ENCODE data around the gene TRIM9.

TRIM9 gene

GRCh38 chr14:51022769-51023168 lies 72.1 kb downstream of the TRIM9 start:
- Histone ChIP-seq H3K9me3 (no peaks in the 10 kb centered on the region), H3K36me3 (no peaks in the 10 kb centered on the region), H3K4me3 (ENCODE audit: low read depth in 1 of 2, low read length in 1 of 2) (no peak overlapping the region), H3K27me3 (no peaks in the 10 kb centered on the region), H3K27ac (no peak overlapping the region), H3K4me1 (ENCODE audit: control insufficient read depth in 1 of 2, insufficient read depth in 1 of 2, low read depth in 1 of 2, low read length in 1 of 2) (no peaks in the 10 kb centered on the region)
- TF ChIP-seq CTCF (IDR thresholded peaks at IDR 0.05), result no peak

GRCh38 chr14:51020024-51020710 lies 74.7 kb downstream of the TRIM9 start:
- Histone ChIP-seq H3K27ac (no peak overlapping the region), H3K27me3 (no peaks in the 10 kb centered on the region), H3K36me3 (no peaks in the 10 kb centered on the region), H3K9me3 (no peaks in the 10 kb centered on the region), H3K4me1 (ENCODE audit: control insufficient read depth in 1 of 2, insufficient read depth in 1 of 2, low read depth in 1 of 2, low read length in 1 of 2) (no peaks in the 10 kb centered on the region), H3K4me3 (ENCODE audit: low read depth in 1 of 2, low read length in 1 of 2) (no peak overlapping the region)
- no peak for TF ChIP-seq CTCF (IDR thresholded peaks at IDR 0.05)

DNA sequence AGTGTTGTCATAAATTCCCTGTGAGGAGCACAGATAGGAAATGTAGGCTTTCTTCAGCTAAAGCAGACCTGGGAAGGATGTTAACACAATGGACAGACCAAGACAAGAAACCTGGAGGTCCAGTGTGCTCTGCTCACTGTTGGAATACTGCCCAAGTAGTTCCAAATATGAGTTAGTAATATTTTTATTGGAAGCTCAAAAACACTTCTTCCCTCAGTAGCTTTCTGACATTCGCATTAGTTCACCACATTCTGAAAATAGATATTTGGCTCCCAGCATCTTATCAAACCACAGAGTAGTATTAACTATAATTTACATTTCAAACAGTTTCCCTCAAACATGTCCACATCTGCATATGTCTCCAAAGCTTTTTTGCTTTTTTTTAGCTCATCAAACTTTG lies 75.8 kb downstream of the TRIM9 start:
- Histone ChIP-seq H3K27me3 (no peaks in the 10 kb centered on the region), H3K27ac (no peak overlapping the region), H3K36me3 (no peaks in the 10 kb centered on the region), H3K4me3 (ENCODE audit: low read depth in 1 of 2, low read length in 1 of 2) (no peak overlapping the region), H3K4me1 (ENCODE audit: control insufficient read depth in 1 of 2, insufficient read depth in 1 of 2, low read depth in 1 of 2, low read length in 1 of 2) (no peaks in the 10 kb centered on the region), H3K9me3 (no peaks in the 10 kb centered on the region)
- no peak for TF ChIP-seq CTCF (IDR thresholded peaks at IDR 0.05)

DNA sequence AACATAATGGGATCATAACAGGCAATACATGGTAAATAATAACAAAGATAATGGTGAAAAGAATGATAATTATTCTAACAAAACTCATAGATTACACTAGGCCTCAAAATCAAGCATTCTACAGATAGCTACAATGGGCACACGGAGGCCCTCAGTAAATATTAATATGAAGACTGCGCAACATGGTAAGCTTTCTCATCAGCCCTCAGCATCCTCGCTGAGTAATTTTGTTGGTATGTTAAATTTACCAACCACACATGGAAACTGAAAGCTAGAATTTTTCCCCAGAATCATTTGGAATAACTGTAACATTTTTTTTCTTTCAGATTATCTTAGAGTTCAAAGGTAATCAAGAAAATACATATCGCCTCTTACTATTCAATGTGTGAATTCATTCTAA lies 76.4 kb downstream of the TRIM9 start:
- no peak overlapping the region for H3K27ac ChIP-seq
- H3K9me3 ChIP-seq, result no peaks in the 10 kb centered on the region
- H3K4me3 ChIP-seq (ENCODE audit: low read depth in 1 of 2, low read length in 1 of 2), result no peak overlapping the region
- H3K27me3 ChIP-seq, result no peaks in the 10 kb centered on the region
- TF ChIP-seq CTCF (IDR thresholded peaks at IDR 0.05), result no peak
- no peaks in the 10 kb centered on the region for H3K4me1 ChIP-seq (ENCODE audit: control insufficient read depth in 1 of 2, insufficient read depth in 1 of 2, low read depth in 1 of 2, low read length in 1 of 2)
- H3K36me3 ChIP-seq, result no peaks in the 10 kb centered on the region

DNA sequence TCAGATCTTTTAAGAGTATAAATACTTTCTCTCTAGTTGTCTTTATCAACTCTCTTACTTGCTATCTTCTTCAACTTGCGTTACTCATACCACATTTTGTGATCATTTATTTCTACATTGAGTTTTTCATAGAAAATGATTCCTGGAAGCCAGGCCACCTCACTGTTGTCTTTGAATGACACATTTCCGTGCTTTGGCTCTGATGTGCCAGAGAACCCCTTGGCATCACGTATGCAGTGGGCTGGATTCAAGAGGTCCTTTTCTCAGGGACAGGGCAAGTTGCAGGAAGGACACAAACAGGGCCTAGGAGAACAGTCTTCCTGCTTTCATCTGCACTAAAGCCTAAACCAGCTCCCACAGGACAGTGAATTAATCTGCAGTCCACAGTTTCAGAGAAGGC lies 80.3 kb downstream of the TRIM9 start:
- Histone ChIP-seq H3K27ac (no peak overlapping the region), H3K9me3 (no peaks in the 10 kb centered on the region), H3K36me3 (no peaks in the 10 kb centered on the region), H3K4me3 (ENCODE audit: low read depth in 1 of 2, low read length in 1 of 2) (no peak overlapping the region), H3K27me3 (no peaks in the 10 kb centered on the region), H3K4me1 (ENCODE audit: control insufficient read depth in 1 of 2, insufficient read depth in 1 of 2, low read depth in 1 of 2, low read length in 1 of 2) (peaks cover 7 to 10% of the 10 kb centered on the region in 2 experiments)
- TF ChIP-seq CTCF (IDR thresholded peaks at IDR 0.05), result no peak

Data from neutrophil (primary cell).